Measurements from ENCODE around the gene LARP1.
A peak's percentile ranks its signal among the peaks of the same experiment; 100 is the strongest.

LARP1 gene

GRCh38 chr5:154764967-154765366, 9.8 kb downstream of the LARP1 start:
- Mint-ChIP-seq H3K36me3 (peaks cover 12% of the 10 kb centered on the region), H3K27me3 (no peaks in the 10 kb centered on the region), H3K4me1 (ENCODE audit: low read depth) (peaks cover 84% of the 10 kb centered on the region), H3K9me3 (ENCODE audit: low read depth) (no peaks in the 10 kb centered on the region), H3K4me3 (peak overlapping the region; percentile 62), H3K27ac (peak overlapping the region; percentile 56)

- Mint-ChIP-seq H3K27ac (peak overlapping the region; percentile 56), H3K4me1 (ENCODE audit: low read depth) (peaks cover 84% of the 10 kb centered on the region), H3K36me3 (peaks cover 12% of the 10 kb centered on the region), H3K9me3 (ENCODE audit: low read depth) (no peaks in the 10 kb centered on the region), H3K27me3 (no peaks in the 10 kb centered on the region), H3K4me3 (peak overlapping the region; percentile 62)
These were observed 10.3 kb downstream of the LARP1 start for GRCh38 chr5:154765396-154765925.

GRCh38 chr5:154766558-154767281, 11.5 kb downstream of the LARP1 start:
- H3K27ac Mint-ChIP-seq = peak overlapping the region; percentile 29
- H3K27me3 Mint-ChIP-seq = no peaks in the 10 kb centered on the region
- peak overlapping the region; percentile 60 for H3K4me3 Mint-ChIP-seq
- H3K9me3 Mint-ChIP-seq (ENCODE audit: low read depth) = no peaks in the 10 kb centered on the region
- peaks cover 8% of the 10 kb centered on the region for H3K36me3 Mint-ChIP-seq
- peaks cover 84% of the 10 kb centered on the region for H3K4me1 Mint-ChIP-seq (ENCODE audit: low read depth)

- Mint-ChIP-seq H3K27ac (peak overlapping the region; percentile 61), H3K36me3 (peaks cover 8% of the 10 kb centered on the region), H3K4me1 (ENCODE audit: low read depth) (peaks cover 80% of the 10 kb centered on the region), H3K4me3 (peak overlapping the region; percentile 45), H3K9me3 (ENCODE audit: low read depth) (no peaks in the 10 kb centered on the region), H3K27me3 (no peaks in the 10 kb centered on the region)
These were observed 12.4 kb downstream of the LARP1 start for GRCh38 chr5:154767576-154767975.

- H3K36me3 Mint-ChIP-seq = peaks cover 8% of the 10 kb centered on the region
- H3K27ac Mint-ChIP-seq = peak overlapping the region; percentile 61
- H3K4me1 Mint-ChIP-seq (ENCODE audit: low read depth) = peaks cover 80% of the 10 kb centered on the region
- H3K9me3 Mint-ChIP-seq (ENCODE audit: low read depth) = no peaks in the 10 kb centered on the region
- H3K4me3 Mint-ChIP-seq = peak overlapping the region; percentile 45
- no peaks in the 10 kb centered on the region for H3K27me3 Mint-ChIP-seq
These were observed 13.0 kb downstream of the LARP1 start for GRCh38 chr5:154768207-154768606.

GRCh38 chr5:154770111-154770510, 14.9 kb downstream of the LARP1 start:
- peak overlapping the region; percentile 48 for H3K4me3 Mint-ChIP-seq
- H3K27ac Mint-ChIP-seq = peak overlapping the region; percentile 70

GRCh38 chr5:154771383-154771901, 16.3 kb downstream of the LARP1 start:
- H3K4me3 Mint-ChIP-seq = peak overlapping the region; percentile 32
- peaks cover 85% of the 10 kb centered on the region for H3K4me1 Mint-ChIP-seq (ENCODE audit: low read depth)
- H3K36me3 Mint-ChIP-seq = no peaks in the 10 kb centered on the region
- H3K27ac Mint-ChIP-seq = no peak overlapping the region
- no peaks in the 10 kb centered on the region for H3K9me3 Mint-ChIP-seq (ENCODE audit: low read depth)
- H3K27me3 Mint-ChIP-seq = no peaks in the 10 kb centered on the region

More at GRCh38 chr5:154770111-154770510, 14.9 kb downstream of the LARP1 start:
- Mint-ChIP-seq H3K27me3 (no peaks in the 10 kb centered on the region), H3K36me3 (peaks cover 5% of the 10 kb centered on the region), H3K4me1 (ENCODE audit: low read depth) (peaks cover 91% of the 10 kb centered on the region), H3K9me3 (ENCODE audit: low read depth) (no peaks in the 10 kb centered on the region)

- H3K36me3 Mint-ChIP-seq = no peaks in the 10 kb centered on the region
- H3K4me1 Mint-ChIP-seq (ENCODE audit: low read depth) = peaks cover 71% of the 10 kb centered on the region
- peak overlapping the region; percentile 27 for H3K4me3 Mint-ChIP-seq
- peak overlapping the region; percentile 46 for H3K27ac Mint-ChIP-seq
- H3K27me3 Mint-ChIP-seq = no peaks in the 10 kb centered on the region
- H3K9me3 Mint-ChIP-seq (ENCODE audit: low read depth) = no peaks in the 10 kb centered on the region
These were observed 18.1 kb downstream of the LARP1 start for GRCh38 chr5:154773326-154773725.

GRCh38 chr5:154776167-154776566, 21.0 kb downstream of the LARP1 start:
- Mint-ChIP-seq H3K27ac (peak overlapping the region; percentile 54), H3K4me1 (ENCODE audit: low read depth) (peaks cover 74% of the 10 kb centered on the region), H3K9me3 (ENCODE audit: low read depth) (no peaks in the 10 kb centered on the region), H3K4me3 (no peak overlapping the region), H3K27me3 (no peaks in the 10 kb centered on the region), H3K36me3 (no peaks in the 10 kb centered on the region)

- Mint-ChIP-seq H3K4me1 (ENCODE audit: low read depth) (peaks cover 78% of the 10 kb centered on the region), H3K9me3 (ENCODE audit: low read depth) (no peaks in the 10 kb centered on the region), H3K36me3 (no peaks in the 10 kb centered on the region), H3K27me3 (no peaks in the 10 kb centered on the region), H3K4me3 (no peak overlapping the region), H3K27ac (no peak overlapping the region)
These were observed 23.4 kb downstream of the LARP1 start for GRCh38 chr5:154778534-154778933.

GRCh38 chr5:154779105-154779504, 23.9 kb downstream of the LARP1 start:
- Mint-ChIP-seq H3K27me3 (no peaks in the 10 kb centered on the region), H3K4me3 (no peak overlapping the region), H3K36me3 (no peaks in the 10 kb centered on the region), H3K9me3 (ENCODE audit: low read depth) (no peaks in the 10 kb centered on the region), H3K27ac (peak overlapping the region; percentile 50), H3K4me1 (ENCODE audit: low read depth) (peaks cover 78% of the 10 kb centered on the region)

GRCh38 chr5:154780128-154780527, 25.0 kb downstream of the LARP1 start:
- peaks cover 78% of the 10 kb centered on the region for H3K4me1 Mint-ChIP-seq (ENCODE audit: low read depth)
- peak overlapping the region; percentile 32 for H3K4me3 Mint-ChIP-seq
- H3K27me3 Mint-ChIP-seq = no peaks in the 10 kb centered on the region
- no peak overlapping the region for H3K27ac Mint-ChIP-seq
- no peaks in the 10 kb centered on the region for H3K9me3 Mint-ChIP-seq (ENCODE audit: low read depth)
- H3K36me3 Mint-ChIP-seq = no peaks in the 10 kb centered on the region

GRCh38 chr5:154782326-154782725, 27.1 kb downstream of the LARP1 start:
- no peaks in the 10 kb centered on the region for H3K9me3 Mint-ChIP-seq (ENCODE audit: low read depth)
- H3K36me3 Mint-ChIP-seq = no peaks in the 10 kb centered on the region
- no peaks in the 10 kb centered on the region for H3K27me3 Mint-ChIP-seq
- no peak overlapping the region for H3K4me3 Mint-ChIP-seq
- H3K27ac Mint-ChIP-seq = peak overlapping the region; percentile 47
- H3K4me1 Mint-ChIP-seq (ENCODE audit: low read depth) = peaks cover 88% of the 10 kb centered on the region

- Mint-ChIP-seq H3K4me3 (no peak overlapping the region), H3K27ac (peak overlapping the region; percentile 73), H3K9me3 (ENCODE audit: low read depth) (no peaks in the 10 kb centered on the region), H3K27me3 (no peaks in the 10 kb centered on the region), H3K4me1 (ENCODE audit: low read depth) (peaks cover 93% of the 10 kb centered on the region), H3K36me3 (no peaks in the 10 kb centered on the region)
These were observed 27.8 kb downstream of the LARP1 start for GRCh38 chr5:154782812-154783592.

Measured in activated naive CD8-positive, alpha-beta T cell (primary cell).